HepG2 (cell line): Measurements from ENCODE around the gene SEH1L. TPM values are rescaled to one million over a fixed set of nuclear protein-coding genes. Genes with fewer than 3 reads are reported as not detected.

Source experiments
- AGO1 ChIP-seq: fragments of 200-400 bp; formaldehyde crosslinking; IDR thresholded peaks from 2 replicates; pipeline ENCODE4 v1.6.1; 2017; ENCODE audit warnings: mild to moderate bottlenecking, low read depth, low read length, moderate library complexity; ENCODE audit not compliant: poor library complexity, severe bottlenecking
- BCL3 ChIP-seq: sonication (generic); formaldehyde crosslinking; IDR thresholded peaks from 2 replicates; pipeline ENCODE4 v1.5.1; 2020; ENCODE audit warnings: mild to moderate bottlenecking, missing genetic modification reagents, moderate library complexity
- CREM ChIP-seq, 2 experiments: sonication (generic) in 1 of 2; formaldehyde crosslinking in 1 of 2; IDR thresholded peaks; 2 replicates each; pipeline versions ENCODE4 v1.4.0 to v1.6.1; 2016 to 2020; ENCODE audit warnings: antibody characterized with exemption in 1 of 2, mild to moderate bottlenecking in 1 of 2, missing genetic modification reagents in 1 of 2
- CSRNP1 ChIP-seq: sonication (generic); formaldehyde crosslinking; IDR thresholded peaks from 2 replicates; pipeline ENCODE4 v1.8.1; 2023; ENCODE audit warnings: mild to moderate bottlenecking, missing genetic modification reagents
- FOSL2 ChIP-seq: sonication (generic); formaldehyde crosslinking; IDR thresholded peaks from 2 replicates; pipeline ENCODE4 v1.4.0; 2020; ENCODE audit warnings: missing genetic modification reagents
- GABPB1 ChIP-seq: IDR thresholded peaks from 2 replicates; pipeline ENCODE4 v1.6.1; 2016; ENCODE audit warnings: mild to moderate bottlenecking, missing genetic modification reagents, moderate library complexity, missing compliant biosample characterization
- GLI4 ChIP-seq: sonication (generic); formaldehyde crosslinking; IDR thresholded peaks from 2 replicates; pipeline ENCODE4 v1.5.1; 2020; ENCODE audit warnings: missing genetic modification reagents, mild to moderate bottlenecking, moderate library complexity, borderline replicate concordance
- HBP1 ChIP-seq: IDR thresholded peaks from 2 replicates; pipeline ENCODE4 v1.6.1; 2016; ENCODE audit warnings: low read depth, control low read depth
- IKZF4 ChIP-seq: sonication (generic); formaldehyde crosslinking; IDR thresholded peaks from 2 replicates; pipeline ENCODE4 v1.5.1; 2020; ENCODE audit warnings: borderline replicate concordance, mild to moderate bottlenecking, low read depth, missing genetic modification reagents; ENCODE audit errors: not compliant biosample characterization
- JUN ChIP-seq: sonication (generic); formaldehyde crosslinking; IDR thresholded peaks from 2 replicates; pipeline ENCODE4 v1.4.0; 2020; ENCODE audit warnings: mild to moderate bottlenecking, missing genetic modification reagents
- NFKBIZ ChIP-seq: IDR thresholded peaks from 2 replicates; pipeline ENCODE4 v1.6.1; 2018; ENCODE audit warnings: missing genetic modification reagents, missing compliant biosample characterization
- THAP11 ChIP-seq: IDR thresholded peaks from 2 replicates; pipeline ENCODE4 v1.6.1; 2016; ENCODE audit warnings: missing biosample characterization, missing genetic modification reagents
- THAP8 ChIP-seq: sonication (generic); formaldehyde crosslinking; IDR thresholded peaks from 2 replicates; pipeline ENCODE4 v1.5.1; 2020; ENCODE audit warnings: missing genetic modification reagents, mild to moderate bottlenecking, borderline replicate concordance
- USF2 ChIP-seq, 2 experiments: sonication (generic) in 1 of 2; formaldehyde crosslinking in 1 of 2; IDR thresholded peaks; 2 replicates each; pipeline versions ENCODE4 v1.5.1 to v1.6.1; 2011 to 2020; ENCODE audit warnings: borderline replicate concordance in 1 of 2, low read depth in 1 of 2, low read length in 1 of 2, mild to moderate bottlenecking in 1 of 2, missing genetic modification reagents in 1 of 2, moderate library complexity in 1 of 2
- ZFP37 ChIP-seq: sonication (generic); formaldehyde crosslinking; IDR thresholded peaks from 2 replicates; pipeline ENCODE4 v1.4.0; 2020; ENCODE audit warnings: missing genetic modification reagents, borderline replicate concordance
- ZNF121 ChIP-seq: sonication (generic); formaldehyde crosslinking; IDR thresholded peaks from 2 replicates; pipeline ENCODE4 v1.5.0; 2020; ENCODE audit warnings: mild to moderate bottlenecking, missing genetic modification reagents
- ZNF251 ChIP-seq: sonication (generic); formaldehyde crosslinking; IDR thresholded peaks from 2 replicates; pipeline ENCODE4 v1.9.0; 2021; ENCODE audit warnings: mild to moderate bottlenecking, missing genetic modification reagents
- ZNF432 ChIP-seq: sonication (generic); formaldehyde crosslinking; IDR thresholded peaks from 2 replicates; pipeline ENCODE4 v1.5.0; 2020; ENCODE audit warnings: missing genetic modification reagents, mild to moderate bottlenecking, borderline replicate concordance
- ZNF816 ChIP-seq: sonication (generic); formaldehyde crosslinking; IDR thresholded peaks from 2 replicates; pipeline ENCODE4 v1.8.0; 2022; ENCODE audit warnings: missing genetic modification reagents, mild to moderate bottlenecking, borderline replicate concordance
- polyA plus RNA-seq, 8 experiments: library from polyadenylated mRNA; depleted of rRNA in 3 of 8; stranded (reverse) in 7 of 8; unstranded in 1 of 8; fragments of >200 nt; fragmentation: Illumina TruSeq in 4 of 8; extraction: Trizol in 4 of 8; gene quantifications; 2 replicates each; pipeline versions ENCODE4 v1.2.1 to v1.2.3, GENCODE V29; 2011 to 2016; ENCODE audit warnings: low read depth in 4 of 8, missing spikeins in 1 of 8, mixed read lengths in 1 of 8; ENCODE audit not compliant: insufficient read depth in 1 of 8
- total RNA-seq, 5 experiments: library from RNA; depleted of rRNA; stranded (reverse); fragments of >200 nt; fragmentation: Illumina TruSeq; extraction: Trizol; gene quantifications; 2 replicates each; pipeline ENCODE4 v1.2.3, GENCODE V29; 2016; ENCODE audit warnings: low read depth in 1 of 5

Gene SEH1L
- total and polyA plus RNA-seq, 2 of the 13 experiments (the other 11 are each of a cell fraction or from before 2014, with no cell fraction given): 59.6 to 63.5 TPM

GRCh38 chr18:12990967-12991820 is 43.4 kb downstream of the SEH1L start, which contains the start of gene CEP192 (continued):
- TF ChIP-seq JUN (CRISPR knock-in tag) (0 out of 2 replicates have a peak, but pooled peaks have one; percentile 36), ZNF121 (CRISPR knock-in tag) (no peak), GABPB1 (peak; percentile 88), FOSL2 (CRISPR knock-in tag) (peak; percentile 47; the same call in 1 of the 2 replicates), NFKBIZ (CRISPR knock-in tag) (0 out of 2 replicates have a peak, but pooled peaks have one; percentile 65), AGO1 (no peak), THAP8 (CRISPR knock-in tag) (0 out of 2 replicates have a peak, but pooled peaks have one; percentile 1), ZFP37 (CRISPR knock-in tag) (peak; percentile 82; the same call in 1 of the 2 replicates), ZNF251 (CRISPR knock-in tag) (no peak), BCL3 (CRISPR knock-in tag) (peak; percentile 92), IKZF4 (CRISPR knock-in tag) (peak; percentile 69), ZNF816 (CRISPR knock-in tag) (no peak), USF2 (IDR thresholded peaks at IDR 0.05; ENCODE audit: low read depth, low read length) (peak; percentile 46; the same call in 1 of the 2 replicates), USF2 (CRISPR knock-in tag; IDR thresholded peaks at IDR 0.05; ENCODE audit: borderline replicate concordance) (peak; percentile 64; the same call in 1 of the 2 replicates), HBP1 (peak; percentile 82; the same call in 1 of the 2 replicates), ZNF432 (CRISPR knock-in tag) (no peak), GLI4 (0 out of 2 replicates have a peak, but pooled peaks have one; percentile 51), THAP11 (CRISPR knock-in tag) (peak; percentile 84), CSRNP1 (CRISPR knock-in tag) (peak; percentile 96; the same call in 1 of the 2 replicates), CREM (IDR thresholded peaks at IDR 0.05) (peak; percentile 38), CREM (CRISPR knock-in tag; IDR thresholded peaks at IDR 0.05) (no peak)
